ENCODE measurements around the gene PIP. TPM values are rescaled to one million over a fixed set of nuclear protein-coding genes. Genes with fewer than 3 reads are reported as not detected.

The PIP gene
- total RNA-seq, 4 donors from 2014 or later, result not detected

DNA sequence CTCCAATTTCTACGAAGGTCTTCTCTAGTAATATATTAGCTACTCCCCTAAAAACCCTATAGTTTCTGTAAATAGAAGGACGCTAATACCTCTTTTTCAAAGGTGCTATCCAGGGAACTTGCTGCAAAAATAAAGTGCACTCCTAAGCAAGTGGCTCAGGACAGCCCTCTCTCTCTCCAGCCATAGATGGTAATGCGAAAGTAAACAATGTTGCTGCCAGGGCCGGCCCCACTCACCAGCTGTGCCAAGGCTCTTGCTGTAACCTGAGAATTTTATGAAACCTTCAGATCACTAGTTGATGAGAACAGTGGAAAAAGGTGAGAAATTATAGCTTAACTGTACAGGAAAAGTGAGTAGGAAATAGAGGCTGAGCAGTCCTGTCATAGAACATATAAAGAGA lies 40.5 kb downstream of the PIP start:
- TF ChIP-seq, protein P1, sequence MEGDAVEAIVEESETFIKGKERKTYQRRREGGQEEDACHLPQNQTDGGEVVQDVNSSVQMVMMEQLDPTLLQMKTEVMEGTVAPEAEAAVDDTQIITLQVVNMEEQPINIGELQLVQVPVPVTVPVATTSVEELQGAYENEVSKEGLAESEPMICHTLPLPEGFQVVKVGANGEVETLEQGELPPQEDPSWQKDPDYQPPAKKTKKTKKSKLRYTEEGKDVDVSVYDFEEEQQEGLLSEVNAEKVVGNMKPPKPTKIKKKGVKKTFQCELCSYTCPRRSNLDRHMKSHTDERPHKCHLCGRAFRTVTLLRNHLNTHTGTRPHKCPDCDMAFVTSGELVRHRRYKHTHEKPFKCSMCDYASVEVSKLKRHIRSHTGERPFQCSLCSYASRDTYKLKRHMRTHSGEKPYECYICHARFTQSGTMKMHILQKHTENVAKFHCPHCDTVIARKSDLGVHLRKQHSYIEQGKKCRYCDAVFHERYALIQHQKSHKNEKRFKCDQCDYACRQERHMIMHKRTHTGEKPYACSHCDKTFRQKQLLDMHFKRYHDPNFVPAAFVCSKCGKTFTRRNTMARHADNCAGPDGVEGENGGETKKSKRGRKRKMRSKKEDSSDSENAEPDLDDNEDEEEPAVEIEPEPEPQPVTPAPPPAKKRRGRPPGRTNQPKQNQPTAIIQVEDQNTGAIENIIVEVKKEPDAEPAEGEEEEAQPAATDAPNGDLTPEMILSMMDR (IDR thresholded peaks at IDR 0.05; ENCODE audit: low read depth), result no peak

DNA sequence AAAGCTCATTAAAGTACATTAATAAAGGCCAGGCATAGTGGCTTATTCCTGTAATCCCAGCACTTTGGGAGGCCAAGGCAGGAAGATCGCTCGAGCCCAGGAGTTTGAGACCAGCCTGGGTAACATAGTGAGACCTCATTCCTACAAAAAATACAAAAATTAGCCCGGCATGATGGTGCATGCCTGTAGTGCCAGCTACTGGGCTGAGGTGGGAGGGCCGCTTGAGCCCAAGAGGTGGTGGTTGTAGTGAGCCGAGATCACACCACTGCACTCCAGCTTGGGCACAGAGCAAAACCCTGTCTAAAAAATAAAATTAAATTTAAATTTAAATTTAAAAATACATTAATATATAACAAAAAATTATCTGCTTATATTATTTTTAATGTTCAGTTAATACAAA lies 44.3 kb downstream of the PIP start:
- TF ChIP-seq, protein P1 (IDR thresholded peaks at IDR 0.05; ENCODE audit: low read depth), result no peak

DNA sequence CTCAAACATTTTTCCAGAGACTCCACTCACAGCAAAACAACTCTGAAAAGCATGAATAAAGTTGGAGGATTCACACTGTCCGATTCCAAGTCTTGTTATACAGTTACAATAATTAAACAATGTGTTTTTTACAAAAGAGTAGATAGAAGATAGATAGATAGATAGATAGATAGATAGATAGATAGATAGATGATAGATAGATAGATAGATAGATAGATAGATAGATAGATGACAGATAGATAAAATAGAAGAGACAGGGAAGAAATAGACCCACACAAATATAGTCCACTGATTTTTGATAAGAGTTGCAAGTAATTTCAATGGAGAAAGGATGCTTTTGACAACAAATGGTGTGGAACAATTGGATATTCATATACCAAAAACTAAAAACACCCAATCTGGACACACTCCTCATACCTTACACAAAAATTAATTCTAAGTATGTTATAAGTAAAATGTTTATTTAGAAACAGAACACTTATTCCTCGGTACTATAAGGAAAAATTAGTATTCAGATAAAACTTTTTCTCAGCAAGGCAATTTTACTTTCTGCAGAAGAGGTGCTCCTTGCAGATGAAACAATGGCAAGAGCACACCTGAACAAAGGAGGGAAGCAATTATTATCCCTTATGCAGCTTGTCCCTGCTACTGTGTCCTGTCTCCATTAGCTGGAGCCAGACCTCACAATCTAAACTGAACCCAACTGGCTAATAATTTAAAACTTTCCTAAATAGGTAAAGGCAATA lies 45.7 kb downstream of the PIP start:
- TF ChIP-seq, protein P1 (IDR thresholded peaks at IDR 0.05; ENCODE audit: low read depth), result no peak

DNA sequence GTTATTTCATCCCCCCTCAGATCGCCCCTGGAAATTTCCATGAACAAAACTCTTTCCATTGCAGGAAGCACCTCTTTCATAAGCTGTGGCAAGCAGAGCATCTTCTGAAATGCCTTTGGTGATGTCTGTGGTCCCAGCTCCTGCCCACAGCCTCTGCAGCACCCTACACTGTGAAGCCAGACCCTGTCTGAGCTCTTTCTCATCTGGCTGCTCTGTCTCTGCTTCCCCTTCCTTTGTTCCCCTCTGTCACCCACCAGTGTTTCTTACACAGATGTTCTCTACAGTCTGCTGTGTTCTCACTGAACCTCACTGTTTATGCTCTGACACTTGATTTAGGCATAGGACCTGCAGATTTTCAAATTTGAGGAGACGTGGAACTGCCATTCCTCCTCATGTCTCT lies 49.5 kb downstream of the PIP start:
- TF ChIP-seq, protein P1 (IDR thresholded peaks at IDR 0.05; ENCODE audit: low read depth), result no peak

DNA sequence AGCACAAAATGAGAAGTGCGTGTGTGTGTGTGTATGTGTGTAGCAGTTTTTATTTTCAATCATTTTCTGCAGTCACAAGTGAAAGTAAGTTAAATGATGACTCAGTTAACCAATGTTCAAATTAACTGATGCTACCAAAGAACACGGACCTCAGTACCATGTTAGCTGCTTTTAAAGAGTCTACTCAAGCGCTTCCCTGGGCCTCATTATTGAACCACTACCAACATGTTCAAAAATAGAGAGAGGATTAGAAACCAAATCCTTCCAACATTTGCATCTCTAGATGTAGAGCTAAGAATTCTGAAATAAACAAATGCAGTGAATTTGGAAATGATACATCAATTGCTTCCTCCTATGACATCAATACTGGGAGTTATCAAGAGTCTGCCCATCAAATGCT lies 51.1 kb downstream of the PIP start, which contains the start of gene TAS2R39:
Gene TAS2R39, plus strand, starts transcription at position 396 of the 400 bp plus-strand sequence. Its CDS starts 0 bp downstream, at position 396.
- TF ChIP-seq, protein P1 (IDR thresholded peaks at IDR 0.05; ENCODE audit: low read depth), result no peak

DNA sequence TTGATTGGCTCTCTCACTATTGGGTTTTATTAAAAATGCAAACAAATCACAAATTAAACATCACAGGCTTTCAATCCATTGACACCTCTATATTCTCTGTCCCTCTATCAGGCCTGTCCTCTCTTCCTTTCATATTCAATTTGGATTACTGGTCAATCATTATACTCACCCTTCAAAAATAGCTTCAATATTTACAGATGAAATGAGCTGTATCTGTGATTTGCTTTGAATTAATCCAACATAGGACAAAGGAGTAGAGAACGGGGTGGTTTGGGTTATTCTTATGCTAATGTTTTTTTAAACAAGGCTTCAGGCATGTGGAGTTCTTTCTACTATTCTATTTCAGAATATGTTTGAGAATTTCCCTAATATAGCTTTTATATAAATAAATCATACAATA lies 53.7 kb downstream of the PIP start:
- TF ChIP-seq, protein P1 (IDR thresholded peaks at IDR 0.05; ENCODE audit: low read depth), result no peak

DNA sequence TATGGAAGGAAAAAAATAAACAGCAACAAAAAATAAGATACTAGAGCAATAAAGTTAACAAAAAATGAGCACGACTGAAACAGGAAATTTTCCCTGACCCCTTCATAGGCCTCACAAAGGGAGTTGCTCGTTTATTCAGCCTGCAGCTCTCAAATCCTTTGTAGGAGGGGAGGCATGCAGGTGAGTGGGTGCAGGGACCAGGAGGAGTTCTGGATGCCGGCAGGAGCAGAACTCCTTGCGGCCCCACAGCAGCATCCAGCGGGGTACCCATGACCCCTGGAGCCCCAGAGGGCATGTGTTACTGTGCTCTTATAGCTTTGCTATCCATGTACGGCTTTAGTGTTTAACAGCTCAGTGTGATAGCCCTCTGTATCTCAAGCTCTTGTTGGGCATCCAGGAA lies 57.1 kb downstream of the PIP start:
- TF ChIP-seq, protein P1 (IDR thresholded peaks at IDR 0.05; ENCODE audit: low read depth), result no peak

Other genes with a start within 250 kb of the PIP start
- under 1 TPM in 1 of 4 donors, not detected in 3; under 0.01 TPM for gene TRPV6, start 246.3 kb upstream of the PIP start, total RNA-seq
- gene TRPV5, start 198.3 kb upstream of the PIP start, total RNA-seq, result not detected
- not detected for gene LLCFC1, start 192.6 kb upstream of the PIP start, total RNA-seq
- under 1 TPM in 2 of 4 donors, not detected in 2; 0.51 to 0.88 TPM for gene KEL, start 169.7 kb upstream of the PIP start, total RNA-seq
- gene OR9A2, start 104.9 kb upstream of the PIP start, total RNA-seq, result not detected
- gene OR6V1, start 79.7 kb upstream of the PIP start, total RNA-seq, result not detected
- not detected for gene TAS2R39, start 51.3 kb downstream of the PIP start, total RNA-seq
- gene TAS2R40, start 90.0 kb downstream of the PIP start, total RNA-seq, result not detected
- 100 to 1,000 TPM; 179 to 264 (median 208) TPM for gene GSTK1, start 131.4 kb downstream of the PIP start, total RNA-seq
- 10 to 100 TPM in 1 of 4 donors, under 1 TPM in 1, not detected in 2; 0.66 to 11.9 TPM for gene TMEM139, start 152.9 kb downstream of the PIP start, total RNA-seq
- 10 to 100 TPM; 15.6 to 25.3 (median 17.6) TPM for gene CASP2, start 156.3 kb downstream of the PIP start, total RNA-seq
- gene CLCN1, start 184.0 kb downstream of the PIP start, total RNA-seq, result under 1 TPM in 1 of 4 donors, not detected in 3; 0.38 TPM
- gene FAM131B, start 230.6 kb downstream of the PIP start, total RNA-seq, result 1 to 10 TPM in 1 of 4 donors, under 1 TPM in 2, not detected in 1; 0.19 to 2.4 (median 0.22) TPM
- 10 to 100 TPM; 26.9 to 79.9 (median 56.7) TPM for gene ZYX, start 249.3 kb downstream of the PIP start, total RNA-seq